Activated B cell treated with CpG ODN at 0.5 μM for 24 hours (primary cell): ENCODE data around the gene CELA3A. TPM values are rescaled to one million over a fixed set of nuclear protein-coding genes. Genes with fewer than 3 reads are reported as not detected.

Experiments used
- ATAC-seq: fragments of 200-7000 bp; cut with Tn5 transposase; one replicate; pipeline ENCODE4 v1.10.0; 2021; ENCODE audit warnings: low read depth, mild to moderate bottlenecking, moderate library complexity
- CTCF ChIA-PET: fragments of 350-600 bp; sonication (Branson Sonifier 250); formaldehyde crosslinking; loops from one replicate; lab custom pipeline; 2021; ENCODE audit warnings: antibody characterized with exemption; lab: Charles Lee
- POLR2A ChIA-PET: fragments of 350-600 bp; sonication (Branson Sonifier 250); formaldehyde crosslinking; loops from one replicate; lab custom pipeline; 2021; ENCODE audit warnings: antibody characterized with exemption; lab: Charles Lee
- DNase-seq: peaks from one replicate; pipeline ENCODE4 v3.0.0; 2022
- H3K27ac Mint-ChIP-seq: one replicate; pipeline ENCODE4 v1.8.0; 2020; ENCODE audit warnings: mixed read lengths
- H3K27me3 Mint-ChIP-seq: one replicate; pipeline ENCODE4 v1.8.0; 2021; ENCODE audit warnings: mixed read lengths
- H3K36me3 Mint-ChIP-seq: one replicate; pipeline ENCODE4 v1.8.0; 2021; ENCODE audit warnings: low read depth, mixed read lengths
- H3K4me1 Mint-ChIP-seq: one replicate; pipeline ENCODE4 v1.8.0; 2021; ENCODE audit warnings: mixed read lengths
- H3K4me3 Mint-ChIP-seq: one replicate; pipeline ENCODE4 v1.8.0; 2020; ENCODE audit warnings: mild to moderate bottlenecking, mixed read lengths
- H3K9me3 Mint-ChIP-seq: one replicate; pipeline ENCODE4 v1.8.0; 2020; ENCODE audit warnings: mixed read lengths
- CTCF ChIP-seq: fragments of 200-600 bp; IDR thresholded peaks from one replicate; pipeline ENCODE4 v1.8.0; 2022; ENCODE audit warnings: antibody characterized with exemption, mild to moderate bottlenecking
- intact Hi-C: fragments of 100-400 bp; cut with micrococcal nuclease; formaldehyde crosslinking; loops from one replicate; pipeline ENCODE4 v1.15.1; 2024
- total RNA-seq: library from RNA; stranded (reverse); gene quantifications from 2 replicates; pipeline ENCODE4 v1.2.3, GENCODE V29; 2022

The CELA3A gene
- total RNA-seq, 1 donor from 2014 or later = not detected

GRCh38 chr1:22043198-22043769 lies 41.8 kb downstream of the CELA3A start:
- intact Hi-C loops = no loop called here
- no peaks in the 10 kb centered on the region for H3K36me3 Mint-ChIP-seq
- H3K4me1 Mint-ChIP-seq = peaks cover 56% of the 10 kb centered on the region
- H3K27ac Mint-ChIP-seq = no peak overlapping the region
- peaks cover 4% of the 10 kb centered on the region for H3K9me3 Mint-ChIP-seq
- no peaks in the 10 kb centered on the region for H3K27me3 Mint-ChIP-seq
- DNase-seq (no peak), ATAC-seq (no peak)
- H3K4me3 Mint-ChIP-seq = no peak overlapping the region
- CTCF ChIA-PET = no interaction called here
- POLR2A ChIA-PET = interaction anchor here (9.6 to 22.8 kb wide), 2 partner anchors 9 to 16 kb away, joined by 158 to 659 read pairs; partner anchors contain the start of gene CDC42
- TF ChIP-seq CTCF = no peak

GRCh38 chr1:22044690-22045420 lies 43.4 kb downstream of the CELA3A start:
- POLR2A ChIA-PET = interaction anchor here (1.1 to 22.8 kb wide), 3 partner anchors 7 to 26 kb away, joined by 3 to 659 read pairs (median 158); partner anchors contain the start of gene CDC42
- DNase-seq (no peak), ATAC-seq (no peak)
- CTCF ChIA-PET = no interaction called here
- Mint-ChIP-seq H3K27me3 (no peaks in the 10 kb centered on the region), H3K27ac (no peak overlapping the region), H3K36me3 (no peaks in the 10 kb centered on the region), H3K4me3 (no peak overlapping the region), H3K9me3 (peaks cover 4% of the 10 kb centered on the region), H3K4me1 (peaks cover 53% of the 10 kb centered on the region)
- intact Hi-C loops = no loop called here
- no peak for TF ChIP-seq CTCF

GRCh38 chr1:22045604-22046228 lies 44.3 kb downstream of the CELA3A start:
- no peak for ATAC-seq
- intact Hi-C loops = no loop called here
- Mint-ChIP-seq H3K4me3 (no peak overlapping the region), H3K27ac (no peak overlapping the region), H3K4me1 (peaks cover 44% of the 10 kb centered on the region), H3K36me3 (no peaks in the 10 kb centered on the region), H3K27me3 (no peaks in the 10 kb centered on the region), H3K9me3 (peaks cover 4% of the 10 kb centered on the region)
- TF ChIP-seq CTCF = no peak
- POLR2A ChIA-PET = interaction anchor here (1.1 to 22.8 kb wide), 3 partner anchors 6 to 27 kb away, joined by 3 to 659 read pairs (median 158); partner anchors contain the start of gene CDC42
- DNase-seq = no peak
- CTCF ChIA-PET = no interaction called here

- CTCF ChIA-PET = no interaction called here
- intact Hi-C loops = loop anchor here (1.0 kb wide), 1 partner anchor 8 kb away; no protein-coding TSS in a partner anchor
- Mint-ChIP-seq H3K27ac (peak overlapping the region; percentile 91), H3K4me3 (no peak overlapping the region), H3K9me3 (peaks cover 4% of the 10 kb centered on the region), H3K27me3 (no peaks in the 10 kb centered on the region), H3K4me1 (peaks cover 36% of the 10 kb centered on the region), H3K36me3 (peaks cover 3% of the 10 kb centered on the region)
- DNase-seq (no peak), ATAC-seq (peak; percentile 19)
- POLR2A ChIA-PET = interaction anchor here (0.7 to 22.8 kb wide), 5 partner anchors 8 to 1125 kb away, joined by 3 to 659 read pairs (median 8); no protein-coding TSS in a partner anchor
- TF ChIP-seq CTCF = no peak
Measured at GRCh38 chr1:22048351-22049192, 47.1 kb downstream of the CELA3A start.
